Neuronal stem cell (in vitro differentiated cells): ENCODE data around the gene HPCA.

Source experiments
- DNase-seq: peaks from one replicate; pipeline ENCODE4 v3.0.0-alpha.2; 2013; ENCODE audit warnings: low spot score
- H2AFZ ChIP-seq: one replicate; pipeline ENCODE4 v1.6.1; 2013; ENCODE audit warnings: mild to moderate bottlenecking, low read length, inconsistent platforms
- H2AK5ac ChIP-seq: 2 replicates; pipeline ENCODE4 v1.6.1; 2013; ENCODE audit warnings: low read depth, mild to moderate bottlenecking, inconsistent platforms, low read length, moderate library complexity, mixed read lengths
- H2BK120ac ChIP-seq: 2 replicates; pipeline ENCODE4 v1.6.1; 2013; ENCODE audit warnings: low read depth, mild to moderate bottlenecking, inconsistent platforms, low read length, moderate library complexity, mixed read lengths
- H2BK12ac ChIP-seq: one replicate; pipeline ENCODE4 v1.6.1; 2013; ENCODE audit warnings: low read length, inconsistent platforms
- H2BK15ac ChIP-seq: 2 replicates; pipeline ENCODE4 v1.6.1; 2013; ENCODE audit warnings: mild to moderate bottlenecking, low read length, inconsistent platforms, mixed read lengths
- H2BK5ac ChIP-seq: one replicate; pipeline ENCODE4 v1.6.1; 2013; ENCODE audit warnings: inconsistent platforms, mild to moderate bottlenecking, low read length, moderate library complexity
- H3K14ac ChIP-seq: one replicate; pipeline ENCODE4 v1.6.1; 2013; ENCODE audit warnings: low read length, inconsistent platforms
- H3K18ac ChIP-seq: 2 replicates; pipeline ENCODE4 v1.6.1; 2013; ENCODE audit warnings: low read length, inconsistent platforms
- H3K23ac ChIP-seq: 2 replicates; pipeline ENCODE4 v1.6.1; 2013; ENCODE audit warnings: low read depth, mild to moderate bottlenecking, mixed read lengths, low read length, inconsistent platforms; ENCODE audit not compliant: poor library complexity
- H3K27ac ChIP-seq: replicated peaks from 3 replicates; pipeline ENCODE4 v1.5.1; 2013; ENCODE audit warnings: low read length, inconsistent platforms
- H3K27me3 ChIP-seq, 3 experiments: 2 replicates each; pipeline ENCODE4 v1.6.1; 2013; ENCODE audit warnings: low read length in 3 of 3, mild to moderate bottlenecking in 2 of 3, inconsistent platforms in 1 of 3, low read depth in 1 of 3, mixed read lengths in 1 of 3, moderate library complexity in 1 of 3; ENCODE audit not compliant: control insufficient read depth in 3 of 3, insufficient read depth in 3 of 3
- H3K36me3 ChIP-seq, 2 donors: replicated peaks in 1 of 2; 2 replicates each; pipeline ENCODE4 v1.6.1; 2013; ENCODE audit warnings: low read length in 2 of 2; ENCODE audit not compliant: control insufficient read depth in 2 of 2, insufficient read depth in 2 of 2
- H3K4ac ChIP-seq: 2 replicates; pipeline ENCODE4 v1.6.1; 2013; ENCODE audit warnings: inconsistent platforms, mild to moderate bottlenecking, low read length, moderate library complexity
- H3K4me1 ChIP-seq, 2 donors: 1 replicate in 1 of 2; 2 replicates in 1 of 2; pipeline ENCODE4 v1.6.1; 2013; ENCODE audit warnings: low read length in 2 of 2, low read depth in 1 of 2; ENCODE audit not compliant: control insufficient read depth in 2 of 2, insufficient read depth in 1 of 2
- H3K4me2 ChIP-seq: one replicate; pipeline ENCODE4 v1.6.1; 2013; ENCODE audit warnings: mild to moderate bottlenecking, low read length, inconsistent platforms; ENCODE audit not compliant: insufficient read depth, poor library complexity, severe bottlenecking
- H3K4me3 ChIP-seq, 2 donors: 2 replicates each; pipeline ENCODE4 v1.5.1; 2013; ENCODE audit warnings: low read length in 2 of 2, mild to moderate bottlenecking in 2 of 2, inconsistent platforms in 1 of 2, moderate library complexity in 1 of 2
- H3K79me1 ChIP-seq: one replicate; pipeline ENCODE4 v1.6.1; 2013; ENCODE audit warnings: low read depth, mild to moderate bottlenecking, inconsistent platforms, low read length, moderate library complexity
- H3K9ac ChIP-seq: one replicate; pipeline ENCODE4 v1.6.1; 2013; ENCODE audit warnings: mild to moderate bottlenecking, low read depth, low read length, inconsistent platforms; ENCODE audit not compliant: poor library complexity
- H3K9me3 ChIP-seq, 2 donors: replicated peaks in 1 of 2; 2 replicates each; pipeline versions ENCODE3 to v1.6.1; 2013; ENCODE audit warnings: low read length in 2 of 2, mild to moderate bottlenecking in 2 of 2, inconsistent platforms in 1 of 2, low read depth in 1 of 2, mixed read lengths in 1 of 2, moderate library complexity in 1 of 2; ENCODE audit not compliant: control insufficient read depth in 2 of 2, insufficient read depth in 1 of 2
- H4K8ac ChIP-seq: one replicate; pipeline ENCODE4 v1.6.1; 2013; ENCODE audit warnings: low read depth, mild to moderate bottlenecking, inconsistent platforms, low read length, moderate library complexity
- H4K91ac ChIP-seq: one replicate; pipeline ENCODE4 v1.6.1; 2013; ENCODE audit warnings: low read length, low read depth, mild to moderate bottlenecking, inconsistent platforms; ENCODE audit not compliant: poor library complexity

HPCA gene

DNA sequence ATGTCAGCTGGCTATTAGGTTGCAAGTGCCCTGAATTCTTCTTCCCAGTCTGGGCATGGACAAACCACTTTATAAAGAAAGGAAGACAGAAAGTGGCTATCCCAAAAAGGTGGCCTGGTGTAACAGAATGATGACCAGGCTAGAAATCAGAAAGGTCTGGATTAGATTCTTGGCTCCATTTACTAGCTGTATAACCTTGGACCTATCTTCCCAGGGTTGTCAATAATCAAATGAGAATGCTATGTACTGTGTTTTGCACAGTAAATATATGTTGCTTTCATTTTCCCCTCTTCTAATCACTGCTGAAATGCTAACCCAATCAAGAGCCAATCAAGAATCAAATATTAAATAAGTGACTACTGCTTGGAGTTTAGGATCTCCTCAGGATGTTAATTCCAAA is 57.9 kb downstream of the HPCA start:
- no peak overlapping the region for H2BK12ac ChIP-seq
- H3K27me3 ChIP-seq = no peaks in the 10 kb centered on the region
- no peak for DNase-seq
- H3K9ac ChIP-seq = no peak overlapping the region
- no peak overlapping the region for H2BK5ac ChIP-seq
- no peak overlapping the region for H4K91ac ChIP-seq
- no peak overlapping the region for H3K18ac ChIP-seq
- no peak overlapping the region for H3K4ac ChIP-seq
- H3K23ac ChIP-seq = no peak overlapping the region
- H3K4me3 ChIP-seq = no peak overlapping the region
- no peak overlapping the region for H3K14ac ChIP-seq
- H2BK120ac ChIP-seq = no peak overlapping the region
- peaks cover 12 to 90% of the 10 kb centered on the region in 2 donors for H3K36me3 ChIP-seq
- H3K4me1 ChIP-seq = no peaks in the 10 kb centered on the region
- no peak overlapping the region for H3K27ac ChIP-seq
- no peak overlapping the region for H2BK15ac ChIP-seq
- no peaks in the 10 kb centered on the region for H3K79me1 ChIP-seq
- no peak overlapping the region for H3K4me2 ChIP-seq
- H2AFZ ChIP-seq = no peak overlapping the region
- H3K9me3 ChIP-seq = no peaks in the 10 kb centered on the region
- no peak overlapping the region for H2AK5ac ChIP-seq
- no peak overlapping the region for H4K8ac ChIP-seq
